ENCODE results near the gene MAML2.

DNA sequence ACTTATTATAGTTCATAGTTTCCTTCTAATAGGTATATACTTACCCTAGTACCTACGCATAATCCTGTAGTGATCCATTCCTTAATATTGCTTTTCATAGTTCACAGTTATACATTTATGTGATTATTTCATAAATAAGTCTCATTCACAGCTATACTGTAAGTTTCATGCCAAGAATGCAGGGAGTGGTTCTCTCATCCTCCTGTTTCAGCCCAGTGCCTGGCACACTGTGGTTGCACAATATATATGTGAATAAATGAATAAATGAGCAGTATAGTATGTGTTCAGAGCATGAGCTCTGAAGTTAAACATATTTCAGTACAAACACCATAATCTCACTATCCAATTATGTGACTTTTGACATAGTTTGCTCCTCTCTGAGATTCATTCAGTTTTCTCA lies 115.8 kb downstream of the MAML2 start:
- TF ChIP-seq, protein P1, sequence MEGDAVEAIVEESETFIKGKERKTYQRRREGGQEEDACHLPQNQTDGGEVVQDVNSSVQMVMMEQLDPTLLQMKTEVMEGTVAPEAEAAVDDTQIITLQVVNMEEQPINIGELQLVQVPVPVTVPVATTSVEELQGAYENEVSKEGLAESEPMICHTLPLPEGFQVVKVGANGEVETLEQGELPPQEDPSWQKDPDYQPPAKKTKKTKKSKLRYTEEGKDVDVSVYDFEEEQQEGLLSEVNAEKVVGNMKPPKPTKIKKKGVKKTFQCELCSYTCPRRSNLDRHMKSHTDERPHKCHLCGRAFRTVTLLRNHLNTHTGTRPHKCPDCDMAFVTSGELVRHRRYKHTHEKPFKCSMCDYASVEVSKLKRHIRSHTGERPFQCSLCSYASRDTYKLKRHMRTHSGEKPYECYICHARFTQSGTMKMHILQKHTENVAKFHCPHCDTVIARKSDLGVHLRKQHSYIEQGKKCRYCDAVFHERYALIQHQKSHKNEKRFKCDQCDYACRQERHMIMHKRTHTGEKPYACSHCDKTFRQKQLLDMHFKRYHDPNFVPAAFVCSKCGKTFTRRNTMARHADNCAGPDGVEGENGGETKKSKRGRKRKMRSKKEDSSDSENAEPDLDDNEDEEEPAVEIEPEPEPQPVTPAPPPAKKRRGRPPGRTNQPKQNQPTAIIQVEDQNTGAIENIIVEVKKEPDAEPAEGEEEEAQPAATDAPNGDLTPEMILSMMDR (conservative IDR thresholded peaks at IDR 0.05): no peak
- TF ChIP-seq ZFX (IDR thresholded peaks at IDR 0.05): no peak

Data from C4-2B (cell line).